SKM-1 (cell line): ENCODE data around the gene SRSF4.

ENCODE experiments used
- DNase-seq: peaks from one replicate; lab custom pipeline; 2025; ENCODE audit not compliant: unreplicated experiment; lab: John Stamatoyannopoulos, UW

Gene SRSF4

DNA sequence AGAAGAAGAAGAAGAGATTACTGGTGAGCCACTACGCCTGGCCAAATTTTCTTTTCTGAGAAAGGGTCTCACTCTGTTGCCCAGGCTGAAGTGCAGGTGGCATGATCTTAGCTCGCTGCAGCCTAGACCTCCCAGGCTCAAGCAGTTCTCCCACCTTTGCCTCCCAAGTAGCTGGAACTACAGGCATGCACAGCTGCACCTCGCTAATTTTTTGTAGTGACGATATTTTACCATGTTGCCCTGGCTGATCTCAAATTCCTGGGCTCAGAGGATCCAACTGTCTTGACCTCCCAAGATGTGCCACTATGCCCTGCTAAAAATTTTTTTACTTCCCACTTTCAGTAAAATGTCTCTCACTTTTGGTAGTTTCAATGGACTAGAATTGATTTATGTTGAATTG is 82.4 kb downstream of the SRSF4 start:
- DNase-seq = no peak
